Measurements from ENCODE around the gene HIGD1A.
A peak's percentile ranks its signal among the peaks of the same experiment; 100 is the strongest.

HIGD1A gene

GRCh38 chr3:42801784-42802183, 2.5 kb downstream of the HIGD1A start:
- no peak for DNase-seq (ENCODE audit: extremely low read depth in 1 of 2, low read depth in 1 of 2)

DNA sequence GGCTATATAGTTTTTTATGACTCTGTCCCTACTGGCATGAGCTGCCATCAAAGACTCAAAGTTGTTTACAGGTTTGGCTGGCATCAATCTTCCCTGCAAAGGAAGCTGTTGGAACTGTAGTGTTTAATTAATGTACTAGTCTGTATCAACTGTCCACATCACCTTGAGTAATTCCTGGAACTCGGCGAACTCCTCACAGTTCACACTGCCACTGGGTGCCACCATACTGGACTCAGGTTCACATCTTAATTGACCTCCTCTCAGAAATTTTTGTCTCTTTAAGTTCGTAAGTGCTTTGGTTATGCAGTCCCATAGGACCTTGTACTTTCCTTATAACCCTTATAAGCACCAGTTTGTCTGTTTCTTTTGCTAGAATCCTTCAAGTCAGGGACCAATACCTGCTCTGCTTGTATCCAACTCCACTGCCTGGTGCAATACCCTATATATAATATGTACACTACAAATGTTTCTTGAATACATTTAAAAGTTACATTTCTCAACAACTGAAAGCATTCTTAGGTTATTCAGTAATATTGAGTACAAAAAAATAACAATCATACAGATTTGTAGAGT, 3.2 kb downstream of the HIGD1A start:
- no peak for DNase-seq (ENCODE audit: extremely low read depth in 1 of 2, low read depth in 1 of 2)

- DNase-seq (ENCODE audit: extremely low read depth in 1 of 2, low read depth in 1 of 2), result no peak
These were observed 4.0 kb downstream of the HIGD1A start for GRCh38 chr3:42800251-42800650.

GRCh38 chr3:42799376-42799775, 4.9 kb downstream of the HIGD1A start:
- DNase-seq (ENCODE audit: extremely low read depth in 1 of 2, low read depth in 1 of 2), result no peak

- DNase-seq (ENCODE audit: extremely low read depth in 1 of 2, low read depth in 1 of 2), result no peak
These were observed 7.9 kb downstream of the HIGD1A start for GRCh38 chr3:42796332-42796885.

- DNase-seq (ENCODE audit: extremely low read depth in 1 of 2, low read depth in 1 of 2), result no peak
These were observed 8.6 kb downstream of the HIGD1A start for GRCh38 chr3:42795621-42796181.

DNA sequence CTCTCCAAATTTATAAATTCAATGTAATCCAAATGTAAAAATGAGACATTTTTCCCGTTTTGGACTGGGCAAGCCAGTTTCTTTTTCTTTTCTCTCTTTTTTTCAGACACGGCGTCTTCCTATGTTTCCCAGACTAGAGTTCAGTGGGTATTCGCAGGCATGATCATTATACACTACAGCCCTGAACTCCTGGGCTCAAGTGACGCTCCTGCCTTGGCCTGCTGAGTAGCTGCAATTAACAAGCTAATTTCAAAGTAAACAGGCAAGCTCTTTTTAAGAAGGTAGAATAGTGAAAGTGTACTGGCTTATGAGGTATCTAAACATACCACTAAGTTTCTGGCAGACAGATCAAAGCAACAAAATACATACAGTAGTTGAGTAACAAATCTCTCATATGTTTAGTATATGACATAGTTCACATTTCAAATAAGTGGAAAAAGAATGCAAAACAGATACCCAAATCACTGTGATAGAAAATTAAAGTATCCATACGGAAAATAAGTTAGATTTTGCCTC, 13.5 kb downstream of the HIGD1A start:
- no peak for DNase-seq (ENCODE audit: extremely low read depth in 1 of 2, low read depth in 1 of 2)

DNA sequence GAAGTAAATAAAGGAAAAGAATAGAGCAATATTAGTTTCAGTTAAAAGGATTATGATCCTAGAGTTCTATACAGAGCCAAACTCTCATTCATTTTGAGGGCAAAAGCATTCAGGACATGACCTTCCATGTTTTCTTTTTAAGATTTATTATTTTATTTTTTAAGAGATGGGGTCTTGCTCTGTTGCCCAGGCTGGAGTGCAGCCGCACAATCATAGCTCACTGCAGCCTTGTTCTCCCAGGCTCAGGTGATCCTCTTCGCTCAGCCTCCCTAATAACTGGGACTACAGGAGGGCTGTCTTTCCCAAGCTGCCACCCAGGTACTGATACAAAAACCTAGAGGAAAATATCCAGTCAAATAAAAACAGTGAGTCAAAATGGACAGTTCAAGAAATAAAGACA, 17.7 kb downstream of the HIGD1A start:
- no peak for DNase-seq (ENCODE audit: extremely low read depth in 1 of 2, low read depth in 1 of 2)

DNA sequence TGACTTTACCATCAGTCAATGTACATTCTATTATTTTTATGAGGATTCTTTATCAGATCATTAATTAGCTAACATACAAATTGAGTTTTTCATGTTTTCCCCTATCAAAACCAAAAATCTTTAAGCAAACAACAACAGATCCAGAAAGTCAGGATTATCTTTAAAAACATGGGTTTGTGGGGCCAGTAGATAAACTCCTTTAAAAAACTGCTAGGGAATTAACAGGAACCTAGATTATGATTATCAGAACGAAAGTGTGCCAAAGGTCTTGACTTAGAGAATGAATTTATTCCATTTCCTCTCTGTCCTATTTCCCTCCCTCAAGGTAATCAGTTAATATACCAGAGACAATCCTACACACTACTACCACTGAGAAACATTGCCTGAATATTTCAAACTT, 18.1 kb downstream of the HIGD1A start:
- DNase-seq (ENCODE audit: extremely low read depth in 1 of 2, low read depth in 1 of 2), result no peak

GRCh38 chr3:42780892-42781700, 23.2 kb downstream of the HIGD1A start:
- no peak for DNase-seq (ENCODE audit: extremely low read depth in 1 of 2, low read depth in 1 of 2)

DNA sequence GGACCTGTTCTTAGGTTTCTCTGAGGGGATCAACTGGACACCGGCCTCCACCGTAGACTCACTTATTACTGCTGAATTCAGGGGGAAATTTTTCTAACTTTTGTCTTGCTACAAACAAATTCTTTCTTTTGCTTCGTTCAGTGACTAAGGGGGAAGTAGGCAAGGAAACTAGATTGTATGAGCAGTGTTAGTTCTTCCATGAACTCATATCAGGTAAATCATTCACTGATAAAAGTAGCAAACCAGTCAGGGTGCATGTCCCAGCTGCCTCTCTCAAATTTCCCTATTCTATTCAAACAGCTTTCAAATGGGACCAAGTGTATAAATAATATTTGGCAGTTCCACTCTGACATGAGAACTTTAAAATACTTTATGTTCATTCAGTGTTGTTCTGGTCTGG, 23.9 kb downstream of the HIGD1A start:
- no peak for DNase-seq (ENCODE audit: extremely low read depth in 1 of 2, low read depth in 1 of 2)

GRCh38 chr3:42778644-42779043, 25.6 kb downstream of the HIGD1A start:
- DNase-seq (ENCODE audit: extremely low read depth in 1 of 2, low read depth in 1 of 2), result no peak

DNA sequence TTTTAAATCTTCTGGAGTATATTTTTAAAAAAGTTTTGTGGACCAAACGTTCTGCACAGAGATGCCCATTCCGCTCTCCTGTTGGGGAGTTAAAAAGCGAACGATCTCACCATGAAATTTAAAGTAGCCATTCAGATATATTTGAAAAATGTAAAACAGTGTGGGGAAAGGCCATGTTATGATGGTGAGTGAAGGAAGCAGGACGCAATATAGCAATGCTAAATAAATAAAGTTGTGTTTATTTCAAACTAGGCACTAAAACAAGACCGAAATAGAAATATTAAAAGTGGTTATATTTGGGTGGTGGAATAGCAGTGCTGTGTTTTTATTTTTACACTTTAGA, 30.9 kb downstream of the HIGD1A start:
- DNase-seq (ENCODE audit: extremely low read depth in 1 of 2, low read depth in 1 of 2), result no peak

DNA sequence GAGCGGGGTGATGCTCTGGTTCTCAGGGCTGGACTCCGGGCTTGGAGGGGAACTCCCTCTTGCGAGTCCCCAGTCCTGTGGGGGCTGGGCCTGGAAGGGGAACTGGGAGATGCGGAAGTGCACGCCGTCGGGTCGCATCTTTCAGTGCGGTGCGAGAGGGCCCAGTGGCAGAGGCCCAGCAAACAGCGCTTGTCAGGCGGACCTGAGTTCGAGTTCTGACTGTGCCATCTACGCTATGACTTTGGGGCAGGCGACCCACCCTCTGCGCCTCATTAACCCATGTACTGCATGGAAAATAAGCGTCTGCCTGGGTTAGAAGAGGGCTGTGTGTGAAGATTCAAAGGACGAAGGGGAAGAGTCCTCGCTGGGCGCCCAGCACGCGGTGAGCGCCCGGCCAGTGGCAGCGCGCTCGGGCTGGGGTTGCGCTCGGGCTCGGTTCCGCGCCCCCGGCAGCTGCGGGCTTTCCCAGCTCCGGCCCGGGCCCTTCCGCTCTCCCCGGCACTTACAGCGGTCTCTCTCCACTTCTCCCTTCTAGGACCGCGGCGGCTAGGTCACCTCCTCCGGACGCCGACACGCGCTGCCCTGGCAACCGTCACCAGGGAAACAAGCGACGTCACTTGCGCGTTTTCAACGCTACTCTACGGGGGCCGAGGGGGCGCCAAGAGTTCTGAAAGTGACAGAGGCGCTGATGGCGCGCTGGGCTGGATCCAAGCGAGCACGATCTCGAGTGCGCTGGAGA, 31.5 kb downstream of the HIGD1A start, which contains the start of gene CCDC13:
TSS of gene CCDC13 (minus strand) at position 584 of the 739 bp plus-strand sequence. CDS start 14,908 bp downstream, outside the sequence.
- DNase-seq (ENCODE audit: extremely low read depth in 1 of 2, low read depth in 1 of 2), result peak; percentile 79 to 81

- no peak for DNase-seq (ENCODE audit: extremely low read depth in 1 of 2, low read depth in 1 of 2)
These were observed 33.0 kb downstream of the HIGD1A start for GRCh38 chr3:42771271-42771670.

- no peak for DNase-seq (ENCODE audit: extremely low read depth in 1 of 2, low read depth in 1 of 2)
These were observed 34.7 kb downstream of the HIGD1A start for GRCh38 chr3:42769477-42770131.

DNA sequence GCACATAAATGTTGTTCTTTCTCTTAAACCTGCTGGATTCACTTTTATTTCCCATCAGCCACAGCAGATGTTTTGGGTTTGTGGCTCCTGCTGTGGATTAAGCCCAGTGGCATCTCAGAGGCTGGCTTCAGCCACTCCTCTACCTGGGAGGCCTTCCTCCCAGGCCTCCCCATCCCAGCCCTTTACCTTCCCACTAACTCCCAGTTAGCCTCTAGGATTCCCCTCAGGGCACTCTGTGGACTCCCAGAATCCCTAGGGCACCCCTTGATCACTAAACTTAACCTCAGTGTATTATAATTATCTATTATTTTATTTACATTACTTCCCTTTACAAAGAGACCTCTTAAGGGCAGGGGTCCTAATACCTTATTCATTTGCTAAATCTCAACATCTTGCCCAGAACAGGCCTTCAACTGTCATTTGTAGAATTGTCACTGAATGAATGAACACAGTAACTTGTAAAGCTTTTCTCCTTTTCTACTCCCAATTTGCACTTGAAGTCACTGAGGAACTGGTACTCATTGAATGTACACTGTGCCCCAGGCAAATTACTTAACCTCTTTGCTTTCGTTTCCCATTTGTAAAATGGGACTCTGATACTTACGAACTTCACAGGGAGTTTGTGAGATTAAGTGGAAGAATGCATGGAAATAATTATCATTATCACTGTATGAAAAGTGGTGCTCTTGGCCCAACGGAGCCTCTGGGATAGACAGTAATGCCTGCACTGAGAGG, 39.6 kb downstream of the HIGD1A start:
- no peak for DNase-seq (ENCODE audit: extremely low read depth in 1 of 2, low read depth in 1 of 2)

- no peak for DNase-seq (ENCODE audit: extremely low read depth in 1 of 2, low read depth in 1 of 2)
These were observed 40.2 kb downstream of the HIGD1A start for GRCh38 chr3:42764115-42764514.

GRCh38 chr3:42763021-42763420, 41.3 kb downstream of the HIGD1A start:
- DNase-seq (ENCODE audit: extremely low read depth in 1 of 2, low read depth in 1 of 2), result no peak

Measured in activated CD8-positive, alpha-beta memory T cell treated with anti-CD3 and anti-CD28 coated beads for 1 hour (primary cell).